GM04503 (cell line): Measurements from ENCODE around the gene ARVCF.

Source experiments
- DNase-seq: peaks from one replicate; pipeline ENCODE4 v3.0.0-alpha.2; 2012; ENCODE audit warnings: low read depth

ARVCF gene

DNA sequence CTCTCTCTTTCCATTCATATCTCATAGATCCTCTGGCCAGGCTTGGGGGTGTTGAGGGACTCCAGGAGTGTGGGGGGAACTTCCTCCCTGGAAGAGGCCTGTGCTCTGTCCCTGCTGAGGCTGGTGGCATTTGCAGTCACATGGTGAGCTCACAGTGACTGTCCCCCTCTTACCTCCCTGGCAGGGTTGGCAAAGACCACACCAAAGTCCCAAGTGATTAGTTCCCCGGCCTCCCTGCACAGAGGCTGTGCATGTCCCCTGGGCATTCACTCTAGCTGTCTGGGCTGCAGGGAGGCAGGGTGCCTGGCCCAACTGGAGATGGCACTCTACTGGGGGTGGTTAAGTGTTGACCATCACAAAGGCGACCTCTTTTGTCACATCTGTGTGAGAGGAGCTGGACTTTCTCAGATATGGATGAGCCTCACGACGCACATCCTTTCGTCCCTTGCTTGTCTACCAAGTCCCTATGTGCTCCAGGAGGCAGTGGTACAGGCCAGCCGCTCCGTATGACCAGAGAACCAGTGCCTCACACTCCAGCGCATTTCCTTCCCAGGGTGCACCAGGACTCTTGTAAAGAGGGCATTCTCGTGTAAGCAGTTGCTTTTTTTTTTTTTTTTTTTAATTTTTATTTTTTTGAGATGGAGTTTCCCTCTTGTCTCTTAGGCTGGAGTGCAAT lies 13.1 kb upstream of the ARVCF start:
- DNase-seq: no peak

DNA sequence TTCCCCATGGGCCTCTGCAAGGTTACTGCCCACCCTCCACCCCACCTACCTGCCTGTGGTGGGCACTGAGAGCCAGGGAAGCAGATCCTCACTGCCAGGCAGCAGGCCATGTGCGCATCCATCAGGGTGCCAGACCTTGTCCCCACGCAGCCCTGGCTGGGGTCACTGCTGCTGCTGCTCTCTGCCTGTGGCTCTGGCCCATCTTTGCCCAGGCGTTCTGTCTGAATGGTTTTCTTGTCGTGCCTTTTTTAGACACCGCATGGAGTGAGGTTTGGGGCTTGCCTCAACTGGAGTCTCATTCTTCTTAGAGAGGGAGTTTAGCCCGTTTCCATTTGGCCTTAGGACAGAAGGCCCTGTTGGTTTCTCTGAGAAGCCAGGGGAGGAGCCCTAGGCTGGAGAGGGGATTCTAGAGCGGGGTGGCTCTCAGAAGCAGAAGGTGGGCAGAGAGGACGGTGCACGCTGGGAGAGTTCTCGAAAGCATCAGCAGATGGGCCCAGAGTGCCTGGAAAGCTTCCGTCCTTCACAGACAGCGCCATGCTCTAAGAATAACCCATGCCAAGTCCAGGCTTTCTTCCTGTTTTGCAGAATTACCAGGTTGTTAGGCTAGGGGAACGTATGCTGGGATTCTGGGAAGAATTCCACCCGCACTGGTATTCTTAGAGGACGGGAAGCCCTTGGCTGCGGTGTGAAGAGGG lies 12.4 kb upstream of the ARVCF start:
- DNase-seq: no peak

DNA sequence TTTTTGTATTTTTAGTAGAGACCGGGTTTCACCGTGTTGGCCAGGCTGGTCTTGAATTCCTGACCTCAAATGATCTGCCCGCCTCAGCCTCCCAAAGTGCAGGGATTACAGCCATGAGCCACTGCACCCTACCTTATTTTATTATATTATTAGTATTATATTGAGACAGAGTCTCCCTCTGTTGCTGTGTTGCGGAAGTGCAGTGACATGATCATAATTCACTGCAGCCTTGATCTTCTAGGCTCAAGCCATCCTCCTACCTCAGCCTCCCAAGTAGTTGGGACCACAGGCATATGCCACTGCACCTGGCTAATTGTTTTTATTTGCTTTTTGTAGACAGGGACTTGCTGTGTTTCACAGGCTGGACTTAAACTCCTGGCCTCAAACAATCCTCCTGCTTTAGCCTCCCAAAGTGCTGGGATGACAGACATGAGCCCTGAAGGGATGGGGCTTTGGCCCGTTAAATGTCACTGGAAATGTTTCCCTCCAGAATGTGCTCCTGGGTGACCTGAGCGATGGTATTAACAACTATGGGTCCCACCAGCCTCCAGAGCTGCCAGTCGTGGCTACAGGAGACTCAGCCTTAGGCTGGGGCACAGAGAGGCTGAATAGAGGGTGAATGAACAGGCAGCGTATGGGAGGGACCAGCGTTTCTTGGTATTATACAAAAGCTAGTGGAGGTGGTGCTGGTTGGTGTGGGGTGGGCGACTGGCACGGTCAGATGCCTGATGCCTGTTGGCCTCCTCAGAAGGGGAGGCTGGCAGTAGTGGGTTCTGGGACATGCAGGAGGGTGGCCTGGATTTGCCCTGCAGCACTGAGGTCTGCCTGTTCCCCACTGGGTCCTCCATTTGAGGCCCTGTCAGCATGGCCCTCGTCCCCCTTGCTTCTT lies 11.6 kb upstream of the ARVCF start:
- DNase-seq: no peak

- DNase-seq: no peak
Observed at GRCh38 chr22:20026996-20027601, 10.5 kb upstream of the ARVCF start.

GRCh38 chr22:20026204-20026908 lies 9.7 kb upstream of the ARVCF start:
- no peak for DNase-seq

GRCh38 chr22:20025401-20026203 lies 9.0 kb upstream of the ARVCF start:
- DNase-seq: no peak

GRCh38 chr22:20024650-20025397 lies 8.2 kb upstream of the ARVCF start:
- no peak for DNase-seq

DNA sequence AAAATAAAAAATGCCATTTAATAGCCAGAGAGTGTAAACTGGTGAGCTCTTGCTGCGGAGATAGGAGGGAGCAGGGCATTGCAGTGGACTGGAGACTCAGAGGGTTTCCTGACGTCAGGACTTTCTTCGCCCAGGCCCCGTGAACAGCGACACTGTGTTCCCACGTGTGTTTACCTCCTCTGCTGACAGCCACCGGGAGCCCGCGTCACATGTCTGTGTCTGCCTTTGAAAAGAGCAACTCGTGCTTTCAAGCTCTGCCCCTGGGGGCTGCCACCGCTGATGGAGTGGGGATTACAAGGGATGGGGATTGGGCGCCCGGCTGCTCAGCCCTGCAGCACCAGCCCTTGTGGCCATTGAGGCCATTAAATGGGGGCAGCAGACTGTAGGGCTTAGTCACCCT lies 7.6 kb upstream of the ARVCF start:
- no peak for DNase-seq

DNA sequence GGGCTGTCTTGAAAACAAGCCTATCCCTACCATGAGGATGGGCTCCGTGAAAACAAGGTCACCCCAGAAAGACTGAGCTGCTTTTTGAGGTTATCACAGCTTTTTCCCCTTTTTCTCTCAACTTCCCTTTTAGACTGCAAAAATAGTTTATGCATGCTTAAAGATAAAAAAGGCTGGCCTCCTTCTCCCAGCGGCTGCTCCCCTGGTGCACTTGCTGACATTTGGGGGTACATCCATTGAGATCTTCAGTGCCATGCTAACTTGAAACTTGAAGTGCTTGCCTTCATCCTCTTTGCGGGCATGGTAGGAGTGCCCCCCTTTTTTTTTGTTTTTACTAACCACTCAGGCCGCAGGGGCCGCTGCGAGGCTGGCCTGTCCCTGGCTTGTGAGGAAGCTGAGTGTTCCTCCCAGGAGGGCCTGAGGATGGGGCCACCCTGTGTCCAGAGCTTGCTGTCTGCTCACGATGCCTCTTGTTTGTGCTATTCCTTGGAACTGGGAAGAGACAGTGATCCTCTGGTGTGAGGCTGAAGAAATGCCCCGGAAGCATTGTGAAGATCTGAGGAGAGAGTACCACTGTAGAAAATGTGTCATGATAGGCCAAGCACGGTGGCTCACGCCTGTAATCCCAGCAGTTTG lies 6.5 kb upstream of the ARVCF start:
- no peak for DNase-seq

GRCh38 chr22:20022231-20022977 lies 5.8 kb upstream of the ARVCF start:
- DNase-seq: no peak

GRCh38 chr22:20021196-20022181 lies 4.9 kb upstream of the ARVCF start:
- DNase-seq: peak; percentile 56

DNA sequence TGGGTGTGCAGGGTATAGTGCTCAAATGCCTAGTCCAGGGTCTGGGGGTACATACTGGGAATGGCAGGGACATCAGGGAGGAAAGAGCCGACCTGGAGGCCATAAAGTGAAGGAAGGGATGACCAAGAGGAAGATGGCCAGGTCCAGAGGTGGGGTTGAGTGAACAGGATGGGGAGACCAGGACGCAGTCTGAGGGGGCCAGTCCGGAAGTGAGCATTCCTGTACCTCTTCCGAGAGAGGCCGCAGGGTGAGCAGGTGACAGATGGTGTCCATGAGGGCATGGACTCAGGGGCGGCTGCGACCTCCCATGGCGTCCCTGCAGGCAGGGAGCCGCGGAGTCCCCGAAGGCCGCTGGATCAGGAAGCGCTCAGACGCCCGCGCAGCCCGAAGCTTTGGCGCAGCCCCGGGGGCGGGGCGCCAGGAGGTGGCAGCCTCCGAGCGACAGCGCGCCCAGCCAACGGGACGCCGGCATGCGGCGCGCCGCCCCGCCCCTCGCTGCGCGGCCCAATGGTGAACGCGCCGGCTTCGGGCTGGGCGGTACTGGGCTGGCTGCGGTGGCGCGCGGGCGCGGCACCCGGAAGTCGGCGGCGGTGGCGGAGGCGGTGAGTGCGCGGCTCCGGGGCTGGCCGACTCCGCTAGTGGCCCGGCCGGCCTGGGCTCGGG lies 4.0 kb upstream of the ARVCF start, which contains the start of gene TANGO2:
Gene TANGO2, plus strand, starts transcription at position 578 of the 663 bp plus-strand sequence. CDS start 15,689 bp downstream, outside the sequence.
- peak; percentile 39 for DNase-seq

DNA sequence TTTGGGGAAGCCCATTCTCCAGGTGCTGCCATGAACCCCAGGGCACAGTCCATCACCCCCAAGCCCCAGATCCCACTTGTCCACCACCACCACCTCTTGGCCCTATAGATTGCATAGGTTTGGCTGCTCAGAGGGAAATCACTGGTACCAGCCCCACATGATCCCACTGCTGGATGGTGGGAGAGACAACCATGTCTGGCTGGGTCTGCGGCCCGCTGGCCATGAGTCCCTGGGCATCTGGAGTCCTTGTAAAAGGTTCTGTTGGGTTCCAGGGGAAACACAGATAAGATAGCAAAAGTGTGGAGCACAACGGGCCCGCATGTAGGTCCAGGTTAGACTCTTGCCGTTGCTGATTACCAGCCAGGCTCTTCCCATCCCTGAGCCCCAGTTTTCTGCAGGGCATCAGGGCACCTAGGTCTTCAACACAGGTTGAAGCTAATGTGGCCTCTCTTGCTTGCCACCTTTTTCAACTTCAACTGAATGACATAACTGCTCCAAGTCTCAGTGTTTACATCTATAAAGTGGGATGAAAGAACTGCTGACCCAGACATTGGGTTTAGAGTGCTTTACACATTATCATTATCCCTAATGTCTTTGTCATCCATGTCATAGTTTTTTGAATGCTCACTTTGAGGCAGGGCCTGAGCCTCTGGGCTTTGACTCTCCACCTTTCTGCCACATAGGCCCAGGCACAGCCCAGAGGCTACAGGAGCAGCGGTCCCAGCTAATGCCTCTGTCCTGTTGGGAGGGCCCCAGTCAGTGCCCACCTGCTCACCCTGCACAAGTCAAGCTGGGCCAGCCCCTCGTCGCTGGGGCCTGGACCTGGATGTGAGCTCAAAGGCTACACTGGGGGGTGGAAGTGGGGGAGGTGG lies 3.3 kb upstream of the ARVCF start:
- no peak for DNase-seq

- no peak for DNase-seq
Observed at GRCh38 chr22:20018001-20018400, 1.4 kb upstream of the ARVCF start.

DNA sequence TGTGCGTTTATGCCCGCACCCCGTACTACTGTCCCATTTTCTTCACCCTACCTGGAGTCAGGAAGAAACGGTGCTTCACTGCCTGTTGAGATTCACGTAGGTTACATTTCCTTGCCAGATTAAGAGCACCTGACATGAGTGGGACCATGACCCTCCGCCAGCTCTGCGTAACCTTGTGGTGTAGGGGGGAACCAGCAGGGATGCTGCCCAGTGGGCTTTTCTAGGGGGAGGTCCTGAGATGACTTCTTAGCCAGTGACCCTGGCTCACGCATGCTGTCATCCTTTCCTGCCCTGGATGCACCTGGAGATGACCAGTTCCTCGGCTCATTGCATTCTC lies 967 bp upstream of the ARVCF start:
- DNase-seq: no peak
